C4-2B (cell line): ENCODE measurements around the gene EIF4G2.

Experiments used
- ZFX ChIP-seq: fragments of 450-650 bp; IDR thresholded peaks from 2 replicates; pipeline ENCODE4 v1.6.1; 2017
- TF ChIP-seq, protein P1 (sequence below): fragments of 450-650 bp; conservative IDR thresholded peaks from 2 replicates; pipeline ENCODE4 v1.5.1; 2017; ENCODE audit warnings: mild to moderate bottlenecking

DNA sequence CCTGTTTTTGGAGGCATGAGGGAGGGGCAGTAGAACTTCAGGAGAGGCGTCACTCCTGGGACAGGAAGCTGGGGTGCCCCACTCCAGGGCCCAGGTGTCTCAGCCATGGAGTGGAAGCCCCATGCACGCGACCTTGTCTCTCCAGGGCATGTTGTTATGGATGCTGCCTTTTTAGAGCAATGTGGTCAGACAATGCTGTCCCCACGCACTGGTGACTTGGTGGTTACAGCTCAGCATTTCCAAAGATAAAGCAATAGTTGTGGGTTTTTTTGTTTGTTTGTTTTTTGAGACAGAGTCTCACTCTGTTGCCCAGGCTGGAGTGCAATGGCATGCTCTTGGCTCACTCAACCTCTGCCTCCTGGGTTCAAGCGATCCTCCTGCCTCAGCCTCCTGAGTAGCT is 22.3 kb downstream of the EIF4G2 start:
- TF ChIP-seq, protein P1, sequence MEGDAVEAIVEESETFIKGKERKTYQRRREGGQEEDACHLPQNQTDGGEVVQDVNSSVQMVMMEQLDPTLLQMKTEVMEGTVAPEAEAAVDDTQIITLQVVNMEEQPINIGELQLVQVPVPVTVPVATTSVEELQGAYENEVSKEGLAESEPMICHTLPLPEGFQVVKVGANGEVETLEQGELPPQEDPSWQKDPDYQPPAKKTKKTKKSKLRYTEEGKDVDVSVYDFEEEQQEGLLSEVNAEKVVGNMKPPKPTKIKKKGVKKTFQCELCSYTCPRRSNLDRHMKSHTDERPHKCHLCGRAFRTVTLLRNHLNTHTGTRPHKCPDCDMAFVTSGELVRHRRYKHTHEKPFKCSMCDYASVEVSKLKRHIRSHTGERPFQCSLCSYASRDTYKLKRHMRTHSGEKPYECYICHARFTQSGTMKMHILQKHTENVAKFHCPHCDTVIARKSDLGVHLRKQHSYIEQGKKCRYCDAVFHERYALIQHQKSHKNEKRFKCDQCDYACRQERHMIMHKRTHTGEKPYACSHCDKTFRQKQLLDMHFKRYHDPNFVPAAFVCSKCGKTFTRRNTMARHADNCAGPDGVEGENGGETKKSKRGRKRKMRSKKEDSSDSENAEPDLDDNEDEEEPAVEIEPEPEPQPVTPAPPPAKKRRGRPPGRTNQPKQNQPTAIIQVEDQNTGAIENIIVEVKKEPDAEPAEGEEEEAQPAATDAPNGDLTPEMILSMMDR: no peak
- no peak for TF ChIP-seq ZFX
